Esophagus squamous epithelium (tissue), 5 donors: ENCODE measurements around the gene PTPRN2. TPM values are rescaled to one million over a fixed set of nuclear protein-coding genes. Genes with fewer than 3 reads are reported as not detected.

Experiments used
- DNase-seq: peaks from one replicate; lab custom pipeline; 2025; lab: John Stamatoyannopoulos, UW
- H3K27ac ChIP-seq, 4 donors: fragments of 200-600 bp; sonication (generic); one replicate each; pipeline ENCODE4 v1.5.1; 2016 to 2019; ENCODE audit warnings: mild to moderate bottlenecking in 1 of 4
- H3K27me3 ChIP-seq, 4 donors: fragments of 200-600 bp; sonication (generic); 1 replicate in 3 of 4; 2 replicates in 1 of 4; pipeline versions ENCODE4 v1.5.1 to v1.6.0; 2017 to 2021; ENCODE audit warnings: antibody characterized with exemption in 1 of 4
- H3K36me3 ChIP-seq, 3 donors: fragments of 200-600 bp; sonication (generic); one replicate each; pipeline ENCODE4 v1.5.1; 2016 to 2019
- H3K4me1 ChIP-seq, 3 donors: fragments of 200-600 bp; sonication (generic); one replicate each; pipeline ENCODE4 v1.5.1; 2017 to 2019
- H3K4me3 ChIP-seq, 4 donors: fragments of 200-600 bp; sonication (generic); 1 replicate in 3 of 4; 2 replicates in 1 of 4; pipeline ENCODE4 v1.5.1; 2016 to 2019; ENCODE audit warnings: mild to moderate bottlenecking in 2 of 4, moderate library complexity in 1 of 4
- H3K9me3 ChIP-seq, 3 donors: fragments of 200-600 bp; sonication (generic); one replicate each; pipeline ENCODE4 v1.5.1; 2016 to 2019
- CTCF ChIP-seq, 6 experiments: fragments of 450-650 bp in 4 of 6; fragments of 200-600 bp in 2 of 6; sonication (generic) in 2 of 6; IDR thresholded peaks; one replicate each; pipeline ENCODE4 v1.5.1; 2016 to 2019; ENCODE audit warnings: antibody characterized with exemption in 6 of 6, mild to moderate bottlenecking in 4 of 6, moderate library complexity in 4 of 6
- POLR2A ChIP-seq, 4 donors: fragments of 450-650 bp; IDR thresholded peaks; one replicate each; pipeline ENCODE4 v1.6.1; 2017; ENCODE audit warnings: antibody characterized with exemption in 4 of 4, mild to moderate bottlenecking in 4 of 4, moderate library complexity in 3 of 4
- WGBS, 2 donors: methylation state at CpG; one replicate each; pipeline ENCODE4 v1.1.5; 2018; 5-methylcytosine and 5-hydroxymethylcytosine counted together
- intact Hi-C: fragments of 100-400 bp; cut with DNase I; formaldehyde crosslinking; loops from one replicate; pipeline ENCODE4 v1.15.0; 2022
- total RNA-seq, 4 donors: library from RNA; depleted of rRNA; stranded (reverse); fragments of >200 nt; gene quantifications; one replicate each; pipeline ENCODE4 v1.1.0, GENCODE V29; 2016
- donor health status: DM: yes; HTN: yes; CAD: no.

The PTPRN2 gene
- total RNA-seq, 4 donors from 2014 or later: 0.38 to 2.7 (median 1.0) TPM

- TF ChIP-seq CTCF (IDR thresholded peaks at IDR 0.05): no peak
- WGBS, 2 donors: 88 to 91% methylated on average over 4 to 6 of the region's 14 CpGs
- no peaks in the 10 kb centered on the region for H3K27me3 ChIP-seq
- intact Hi-C loops: no loop called here
- no peak overlapping the region for H3K4me3 ChIP-seq
- H3K9me3 ChIP-seq: peaks cover 0 to 25% (median 0%) of the 10 kb centered on the region in 3 donors
- no peak for DNase-seq
- H3K4me1 ChIP-seq: no peaks in the 10 kb centered on the region
- H3K36me3 ChIP-seq: no peaks in the 10 kb centered on the region
- H3K27ac ChIP-seq: no peak overlapping the region
Observed at GRCh38 chr7:157944051-157944450, 643.6 kb downstream of the PTPRN2 start.

- H3K4me3 ChIP-seq: no peak overlapping the region
- intact Hi-C loops: no loop called here
- H3K27ac ChIP-seq: no peak overlapping the region
- H3K27me3 ChIP-seq: no peaks in the 10 kb centered on the region
- DNase-seq: no peak
- no peaks in the 10 kb centered on the region for H3K36me3 ChIP-seq
- 86 to 100% methylated on average over 2 to 4 of the region's 6 CpGs for WGBS, 2 donors
- H3K9me3 ChIP-seq: peaks cover 0 to 23% (median 0%) of the 10 kb centered on the region in 3 donors
- TF ChIP-seq CTCF (IDR thresholded peaks at IDR 0.05): no peak
- TF ChIP-seq POLR2A (IDR thresholded peaks at IDR 0.05): no peak
- H3K4me1 ChIP-seq: no peaks in the 10 kb centered on the region
Observed at GRCh38 chr7:157943561-157943960, 644.1 kb downstream of the PTPRN2 start.

DNA sequence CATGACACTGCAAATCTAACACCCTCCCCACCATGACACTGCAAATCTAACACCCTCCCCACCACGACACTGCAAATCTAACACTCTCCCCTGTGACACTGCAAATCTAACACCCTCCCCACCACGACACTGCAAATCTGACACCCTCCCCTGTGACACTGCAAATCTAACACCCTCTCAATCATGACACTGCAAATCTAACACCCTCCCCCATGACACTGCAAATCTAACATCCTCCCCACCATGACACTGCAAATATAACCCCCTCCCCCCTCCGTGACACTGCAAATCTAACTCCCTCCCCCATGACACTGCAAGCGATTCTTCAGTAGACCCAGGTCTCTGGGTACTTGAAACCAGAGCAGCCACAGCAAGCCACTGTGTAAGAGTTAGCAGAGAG lies 646.4 kb downstream of the PTPRN2 start:
- intact Hi-C loops: no loop called here
- Histone ChIP-seq H3K4me1 (no peaks in the 10 kb centered on the region), H3K36me3 (no peaks in the 10 kb centered on the region), H3K4me3 (no peak overlapping the region), H3K27ac (no peak overlapping the region), H3K27me3 (no peaks in the 10 kb centered on the region), H3K9me3 (no peaks in the 10 kb centered on the region)
- TF ChIP-seq POLR2A (IDR thresholded peaks at IDR 0.05): no peak
- TF ChIP-seq CTCF (IDR thresholded peaks at IDR 0.05): no peak
- WGBS, 2 donors: 61 to 100% methylated on average over 2 to 3 of the region's 4 CpGs
- no peak for DNase-seq

- H3K27ac ChIP-seq: no peak overlapping the region
- no peaks in the 10 kb centered on the region for H3K9me3 ChIP-seq
- 77 to 83% methylated on average over 6 of the region's 7 CpGs for WGBS, 2 donors
- TF ChIP-seq POLR2A (IDR thresholded peaks at IDR 0.05): no peak
- TF ChIP-seq CTCF (IDR thresholded peaks at IDR 0.05): no peak
- no peaks in the 10 kb centered on the region for H3K36me3 ChIP-seq
- no peak for DNase-seq
- no peak overlapping the region for H3K4me3 ChIP-seq
- no peaks in the 10 kb centered on the region for H3K4me1 ChIP-seq
- intact Hi-C loops: no loop called here
- H3K27me3 ChIP-seq: no peaks in the 10 kb centered on the region
Observed at GRCh38 chr7:157940497-157940896, 647.1 kb downstream of the PTPRN2 start.

DNA sequence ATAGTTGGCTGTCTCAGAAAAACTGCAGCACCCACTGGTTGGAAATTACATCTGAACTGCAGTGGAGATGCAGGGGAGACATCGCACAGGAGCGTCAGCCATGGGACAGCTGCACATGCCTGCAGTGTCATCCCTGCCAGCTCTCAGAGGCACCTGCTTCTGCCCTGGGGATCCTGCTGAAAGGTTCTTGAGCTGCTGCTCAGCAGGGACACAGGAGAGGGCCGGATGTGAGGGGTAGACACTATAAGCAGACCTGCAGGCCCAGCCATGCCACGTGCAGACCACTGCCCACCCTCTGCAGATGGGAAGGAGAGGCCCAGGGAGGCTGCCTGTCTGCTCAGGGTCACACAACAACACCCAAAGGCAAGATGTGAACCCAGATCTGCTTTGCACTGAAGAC lies 649.4 kb downstream of the PTPRN2 start:
- no peak for TF ChIP-seq POLR2A (IDR thresholded peaks at IDR 0.05)
- no peak for TF ChIP-seq CTCF (IDR thresholded peaks at IDR 0.05)
- Histone ChIP-seq H3K4me3 (no peak overlapping the region), H3K4me1 (no peaks in the 10 kb centered on the region), H3K9me3 (peaks cover 0 to 18% (median 8%) of the 10 kb centered on the region in 3 donors), H3K36me3 (no peaks in the 10 kb centered on the region), H3K27me3 (no peaks in the 10 kb centered on the region), H3K27ac (no peak overlapping the region)
- 64 to 81% methylated on average over 2 to 3 of the region's 4 CpGs for WGBS, 2 donors
- no peak for DNase-seq
- intact Hi-C loops: no loop called here
